H9 (cell line): Measurements from ENCODE around the gene TPD52L2. TPM values are rescaled to one million over a fixed set of nuclear protein-coding genes. Genes with fewer than 3 reads are reported as not detected.

Experiments used
- DNase-seq: peaks from one replicate; pipeline ENCODE4 v3.0.0-alpha.2; 2017
- H2AFZ ChIP-seq: one replicate; pipeline ENCODE4 v1.6.1; 2013; ENCODE audit warnings: mild to moderate bottlenecking, low read length, control low read depth, moderate library complexity
- H2AK5ac ChIP-seq: 2 replicates; pipeline ENCODE4 v1.6.1; 2013; ENCODE audit warnings: low read length, control low read depth, mixed read lengths; ENCODE audit not compliant: insufficient read length
- H2BK120ac ChIP-seq: one replicate; pipeline ENCODE4 v1.6.1; 2013; ENCODE audit warnings: low read depth, mild to moderate bottlenecking, low read length, control low read depth, inconsistent platforms; ENCODE audit not compliant: poor library complexity, severe bottlenecking
- H2BK12ac ChIP-seq: 2 replicates; pipeline ENCODE4 v1.6.1; 2013; ENCODE audit warnings: low read length, control low read depth, mixed read lengths, low read depth; ENCODE audit not compliant: insufficient read length
- H2BK15ac ChIP-seq: 2 replicates; pipeline ENCODE4 v1.6.1; 2013; ENCODE audit warnings: low read depth, low read length, control low read depth
- H2BK20ac ChIP-seq: one replicate; pipeline ENCODE4 v1.6.1; 2013; ENCODE audit warnings: low read depth, mild to moderate bottlenecking, low read length, control low read depth, inconsistent platforms; ENCODE audit not compliant: poor library complexity, severe bottlenecking
- H2BK5ac ChIP-seq: 2 replicates; pipeline ENCODE4 v1.6.1; 2013; ENCODE audit warnings: low read length, control low read depth, mixed read lengths; ENCODE audit not compliant: insufficient read length
- H3K14ac ChIP-seq: 2 replicates; pipeline ENCODE4 v1.6.1; 2013; ENCODE audit warnings: low read length, control low read depth; ENCODE audit not compliant: insufficient read depth
- H3K18ac ChIP-seq: 2 replicates; pipeline ENCODE4 v1.6.1; 2013; ENCODE audit warnings: low read depth, mild to moderate bottlenecking, mixed read lengths, low read length, control low read depth; ENCODE audit not compliant: insufficient read length
- H3K23ac ChIP-seq: 2 replicates; pipeline ENCODE4 v1.6.1; 2013; ENCODE audit warnings: low read length, control low read depth, mixed read lengths, low read depth; ENCODE audit not compliant: insufficient read length
- H3K23me2 ChIP-seq: 2 replicates; pipeline ENCODE4 v1.6.1; 2013; ENCODE audit warnings: low read depth, mild to moderate bottlenecking, mixed read lengths, low read length, control low read depth; ENCODE audit not compliant: insufficient read length, poor library complexity, severe bottlenecking
- H3K27ac ChIP-seq: 2 replicates; pipeline ENCODE4 v1.5.1; 2013; ENCODE audit warnings: low read length, control low read depth, mixed read lengths, low read depth; ENCODE audit not compliant: insufficient read length
- H3K27me3 ChIP-seq: 2 replicates; pipeline ENCODE4 v1.6.1; 2013; ENCODE audit warnings: low read length, control low read depth, inconsistent platforms; ENCODE audit not compliant: insufficient read depth
- H3K4ac ChIP-seq: 2 replicates; pipeline ENCODE4 v1.6.1; 2013; ENCODE audit warnings: low read depth, mild to moderate bottlenecking, control low read depth, inconsistent platforms, low read length, moderate library complexity
- H3K4me1 ChIP-seq: 2 replicates; pipeline ENCODE4 v1.6.1; 2013; ENCODE audit warnings: low read length, control low read depth, inconsistent platforms; ENCODE audit not compliant: insufficient read depth
- H3K4me2 ChIP-seq: 2 replicates; pipeline ENCODE4 v1.6.1; 2013; ENCODE audit warnings: low read length, control low read depth, mixed read lengths; ENCODE audit not compliant: insufficient read length, insufficient read depth
- H3K56ac ChIP-seq: 2 replicates; pipeline ENCODE4 v1.6.1; 2013; ENCODE audit warnings: low read depth, mild to moderate bottlenecking, mixed read lengths, low read length, control low read depth; ENCODE audit not compliant: insufficient read length
- H3K79me1 ChIP-seq: 2 replicates; pipeline ENCODE4 v1.6.1; 2013; ENCODE audit warnings: low read depth, mild to moderate bottlenecking, moderate library complexity, low read length, control low read depth, inconsistent platforms; ENCODE audit not compliant: insufficient read depth, poor library complexity, severe bottlenecking
- H3K79me2 ChIP-seq: 2 replicates; pipeline ENCODE4 v1.6.1; 2013; ENCODE audit warnings: low read length, control low read depth, inconsistent platforms; ENCODE audit not compliant: insufficient read depth
- H3K9ac ChIP-seq: 2 replicates; pipeline ENCODE4 v1.6.1; 2013; ENCODE audit warnings: low read length, control low read depth, mixed read lengths; ENCODE audit not compliant: insufficient read length; ENCODE audit errors: extremely low read depth
- H3K9me3 ChIP-seq: one replicate; pipeline ENCODE4 v1.6.1; 2013; ENCODE audit warnings: low read depth, low read length, inconsistent platforms; ENCODE audit not compliant: control insufficient read depth
- H3T11ph ChIP-seq: one replicate; pipeline ENCODE4 v1.6.1; 2013; ENCODE audit warnings: mild to moderate bottlenecking, low read length, control low read depth, inconsistent platforms
- H4K20me1 ChIP-seq: one replicate; pipeline ENCODE4 v1.6.1; 2013; ENCODE audit not compliant: control insufficient read depth, insufficient read length, insufficient read depth
- H4K5ac ChIP-seq: 2 replicates; pipeline ENCODE4 v1.6.1; 2013; ENCODE audit warnings: low read depth, mild to moderate bottlenecking, mixed read lengths, low read length, control low read depth; ENCODE audit not compliant: insufficient read length
- H4K8ac ChIP-seq: replicated peaks from 2 replicates; pipeline ENCODE4 v1.6.1; 2013; ENCODE audit warnings: low read length, control low read depth, mixed read lengths, low read depth; ENCODE audit not compliant: insufficient read length
- H4K91ac ChIP-seq: 2 replicates; pipeline ENCODE4 v1.6.1; 2013; ENCODE audit warnings: low read depth, mild to moderate bottlenecking, moderate library complexity, mixed read lengths, low read length, control low read depth; ENCODE audit not compliant: insufficient read length
- H3K27ac Mint-ChIP-seq, 3 experiments: 2 replicates in 2 of 3; 3 replicates in 1 of 3; pipeline ENCODE4 v1.8.0; 2020 to 2021; ENCODE audit warnings: mixed read lengths in 3 of 3, mild to moderate bottlenecking in 1 of 3, moderate library complexity in 1 of 3
- H3K27me3 Mint-ChIP-seq: 2 replicates; pipeline ENCODE4 v1.8.0; 2021; ENCODE audit warnings: low read depth, mild to moderate bottlenecking, moderate library complexity, mixed read lengths
- H3K36me3 Mint-ChIP-seq, 3 experiments: 2 replicates in 2 of 3; 3 replicates in 1 of 3; pipeline ENCODE4 v1.8.0; 2020 to 2021; ENCODE audit warnings: low read depth in 3 of 3, mixed read lengths in 3 of 3; ENCODE audit not compliant: insufficient read depth in 1 of 3
- H3K4me1 Mint-ChIP-seq, 2 experiments: 2 replicates each; pipeline ENCODE4 v1.8.0; 2020; ENCODE audit warnings: mixed read lengths in 2 of 2
- H3K4me3 Mint-ChIP-seq, 2 experiments: 2 replicates in 1 of 2; 3 replicates in 1 of 2; pipeline ENCODE4 v1.8.0; 2020 to 2021; ENCODE audit warnings: mild to moderate bottlenecking in 2 of 2, mixed read lengths in 2 of 2, moderate library complexity in 1 of 2
- H3K9me3 Mint-ChIP-seq, 2 experiments: 2 replicates in 1 of 2; 3 replicates in 1 of 2; pipeline ENCODE4 v1.8.0; 2020; ENCODE audit warnings: mild to moderate bottlenecking in 2 of 2, mixed read lengths in 2 of 2, moderate library complexity in 1 of 2
- WGBS: extraction: QIAGEN DNeasy Blood & Tissue Kit; methylation state at CpG from one replicate; pipeline ENCODE4 v1.1.7; 2013; ENCODE audit warnings: missing lambda C conversion rate, low lambda C conversion rate, mixed read lengths; ENCODE audit not compliant: insufficient read length; ENCODE audit errors: extremely low coverage; 5-methylcytosine and 5-hydroxymethylcytosine counted together
- total RNA-seq: library from RNA; stranded (reverse); gene quantifications from 2 replicates; pipeline ENCODE4 v1.2.1, GENCODE V29; 2021
- TF ChIP-seq, protein P1 (sequence below): fragments of 200-600 bp; sonication (generic); conservative IDR thresholded peaks from 3 replicates; pipeline ENCODE4 v1.8.0; 2021; ENCODE audit warnings: antibody characterized with exemption, mild to moderate bottlenecking

The TPD52L2 gene
- total RNA-seq, 1 experiment from 2014 or later = 94.1 TPM

DNA sequence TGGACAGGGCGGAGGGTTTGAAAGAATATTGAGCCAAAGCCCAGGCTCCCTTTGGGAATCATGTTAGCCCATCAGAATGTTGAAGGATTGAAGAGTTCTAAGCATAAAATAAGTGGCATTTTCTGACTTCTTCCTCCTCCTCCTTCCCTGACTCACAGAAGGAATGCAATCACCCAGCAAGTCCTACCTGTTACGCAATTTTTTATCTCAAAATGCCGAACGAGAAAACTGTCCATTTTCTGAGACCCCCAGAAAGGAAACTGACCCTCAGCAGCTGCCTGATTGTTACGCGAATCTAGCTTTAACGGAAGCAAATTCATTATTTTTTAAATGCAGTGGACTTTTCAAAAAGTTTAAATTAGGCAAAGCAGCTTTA, 25.1 kb downstream of the TPD52L2 start:
- Mint-ChIP-seq H3K9me3 (no peaks in the 10 kb centered on the region), H3K4me1 (peaks cover 5% of the 10 kb centered on the region in 2 experiments), H3K27ac (no peak overlapping the region), H3K27me3 (no peaks in the 10 kb centered on the region), H3K36me3 (peaks cover 1 to 49% (median 46%) of the 10 kb centered on the region in 3 experiments; a peak in 5 of 7 replicates), H3K4me3 (no peak overlapping the region)
- Histone ChIP-seq H3K23me2 (peaks cover 6% of the 10 kb centered on the region), H3K4me2 (no peak overlapping the region), H3K23ac (no peak overlapping the region), H4K91ac (no peak overlapping the region), H2BK15ac (no peak overlapping the region), H3K18ac (no peak overlapping the region), H3K4me1 (no peaks in the 10 kb centered on the region), H3K9me3 (no peaks in the 10 kb centered on the region), H4K8ac (no peak overlapping the region), H2BK12ac (no peak overlapping the region), H3K14ac (no peak overlapping the region), H4K20me1 (no peaks in the 10 kb centered on the region), H2AFZ (no peak overlapping the region), H4K5ac (no peak overlapping the region), H2AK5ac (no peak overlapping the region), H3K79me2 (no peaks in the 10 kb centered on the region), H2BK120ac (no peak overlapping the region), H3K27ac (no peak overlapping the region), H2BK20ac (no peak overlapping the region), H3K27me3 (no peaks in the 10 kb centered on the region), H3K79me1 (no peaks in the 10 kb centered on the region), H3K4ac (no peak overlapping the region), H2BK5ac (no peak overlapping the region), H3K56ac (no peak overlapping the region), H3K9ac (no peak overlapping the region), H3T11ph (no peak overlapping the region)
- no peak for DNase-seq
- TF ChIP-seq, protein P1, sequence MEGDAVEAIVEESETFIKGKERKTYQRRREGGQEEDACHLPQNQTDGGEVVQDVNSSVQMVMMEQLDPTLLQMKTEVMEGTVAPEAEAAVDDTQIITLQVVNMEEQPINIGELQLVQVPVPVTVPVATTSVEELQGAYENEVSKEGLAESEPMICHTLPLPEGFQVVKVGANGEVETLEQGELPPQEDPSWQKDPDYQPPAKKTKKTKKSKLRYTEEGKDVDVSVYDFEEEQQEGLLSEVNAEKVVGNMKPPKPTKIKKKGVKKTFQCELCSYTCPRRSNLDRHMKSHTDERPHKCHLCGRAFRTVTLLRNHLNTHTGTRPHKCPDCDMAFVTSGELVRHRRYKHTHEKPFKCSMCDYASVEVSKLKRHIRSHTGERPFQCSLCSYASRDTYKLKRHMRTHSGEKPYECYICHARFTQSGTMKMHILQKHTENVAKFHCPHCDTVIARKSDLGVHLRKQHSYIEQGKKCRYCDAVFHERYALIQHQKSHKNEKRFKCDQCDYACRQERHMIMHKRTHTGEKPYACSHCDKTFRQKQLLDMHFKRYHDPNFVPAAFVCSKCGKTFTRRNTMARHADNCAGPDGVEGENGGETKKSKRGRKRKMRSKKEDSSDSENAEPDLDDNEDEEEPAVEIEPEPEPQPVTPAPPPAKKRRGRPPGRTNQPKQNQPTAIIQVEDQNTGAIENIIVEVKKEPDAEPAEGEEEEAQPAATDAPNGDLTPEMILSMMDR = no peak
- WGBS = no CpG with 5 or more reads among the region's 7 CpGs
